Astrocyte (in vitro differentiated cells and primary cell): ENCODE measurements around the gene SRGAP1. TPM values are rescaled to one million over a fixed set of nuclear protein-coding genes. Genes with fewer than 3 reads are reported as not detected.

ENCODE experiments used
- DNase-seq: peaks from one replicate; pipeline ENCODE4 v3.0.0-alpha.2; 2010; ENCODE audit warnings: low read depth
- FAIRE-seq: peaks from 2 replicates; lab custom pipeline; 2011; peaks lifted over from hg19 to GRCh38; lab: Jason Lieb, UNC
- H2AFZ ChIP-seq: 2 replicates; pipeline ENCODE4 v1.6.0; 2012; ENCODE audit warnings: low read depth, low read length, inconsistent platforms
- H3K27ac ChIP-seq: 2 replicates; pipeline ENCODE4 v1.5.1; 2011; ENCODE audit warnings: low read depth, low read length, inconsistent platforms
- H3K27me3 ChIP-seq: 2 replicates; pipeline ENCODE4 v1.6.0; 2011; ENCODE audit warnings: low read length, inconsistent platforms; ENCODE audit not compliant: insufficient read depth
- H3K36me3 ChIP-seq: 2 replicates; pipeline ENCODE4 v1.5.1; 2011; ENCODE audit warnings: low read length, inconsistent platforms; ENCODE audit not compliant: insufficient read depth
- H3K4me1 ChIP-seq: 2 replicates; pipeline ENCODE4 v1.5.1; 2011; ENCODE audit warnings: low read length, inconsistent platforms; ENCODE audit not compliant: insufficient read depth
- H3K4me2 ChIP-seq: 2 replicates; pipeline ENCODE4 v1.6.0; 2012; ENCODE audit warnings: low read length, inconsistent platforms
- H3K4me3 ChIP-seq: 2 replicates; pipeline ENCODE4 v1.5.1; 2011; ENCODE audit warnings: low read depth, mild to moderate bottlenecking, low read length, inconsistent platforms; ENCODE audit not compliant: insufficient read depth
- H3K79me2 ChIP-seq: 2 replicates; pipeline ENCODE4 v1.6.0; 2012; ENCODE audit warnings: mild to moderate bottlenecking, low read length, inconsistent platforms; ENCODE audit not compliant: insufficient read depth
- H3K9ac ChIP-seq: 2 replicates; pipeline ENCODE4 v1.6.0; 2012; ENCODE audit warnings: mild to moderate bottlenecking, low read length, inconsistent platforms
- H3K9me3 ChIP-seq: 2 replicates; pipeline ENCODE4 v1.5.1; 2012; ENCODE audit warnings: low read depth, mild to moderate bottlenecking, low read length, inconsistent platforms; ENCODE audit not compliant: insufficient read depth
- H4K20me1 ChIP-seq: 2 replicates; pipeline ENCODE4 v1.6.0; 2012; ENCODE audit warnings: low read length, inconsistent platforms; ENCODE audit not compliant: insufficient read depth
- H3K27ac Mint-ChIP-seq: one replicate; pipeline ENCODE4 v1.8.0; 2021; ENCODE audit warnings: mild to moderate bottlenecking, mixed read lengths; ENCODE audit not compliant: unreplicated experiment
- H3K27me3 Mint-ChIP-seq: one replicate; pipeline ENCODE4 v1.8.0; 2021; ENCODE audit warnings: low read depth, mixed read lengths; ENCODE audit not compliant: unreplicated experiment
- H3K36me3 Mint-ChIP-seq: one replicate; pipeline ENCODE4 v1.8.0; 2021; ENCODE audit warnings: low read depth, mixed read lengths; ENCODE audit not compliant: unreplicated experiment
- H3K4me1 Mint-ChIP-seq: one replicate; pipeline ENCODE4 v1.8.0; 2021; ENCODE audit warnings: low read depth, mixed read lengths; ENCODE audit not compliant: unreplicated experiment
- H3K4me3 Mint-ChIP-seq: one replicate; pipeline ENCODE4 v1.8.0; 2021; ENCODE audit warnings: mild to moderate bottlenecking, moderate library complexity, mixed read lengths; ENCODE audit not compliant: unreplicated experiment
- H3K9me3 Mint-ChIP-seq: one replicate; pipeline ENCODE4 v1.8.0; 2021; ENCODE audit warnings: mild to moderate bottlenecking, mixed read lengths; ENCODE audit not compliant: unreplicated experiment
- CTCF ChIP-seq: IDR thresholded peaks from 2 replicates; pipeline ENCODE4 v1.5.1; 2011; ENCODE audit warnings: low read depth, mild to moderate bottlenecking, inconsistent platforms, low read length, moderate library complexity; ENCODE audit not compliant: insufficient read depth
- EZH2 ChIP-seq: IDR thresholded peaks from 2 replicates; pipeline ENCODE4 v1.6.1; 2012; ENCODE audit warnings: mild to moderate bottlenecking, low read length, inconsistent platforms; ENCODE audit not compliant: insufficient read depth
- total RNA-seq: library from RNA; stranded (reverse); gene quantifications from 2 replicates; pipeline ENCODE4 v1.2.1, GENCODE V29; 2021

Gene SRGAP1
- total RNA-seq, 1 donor from 2014 or later: 15.2 TPM

- H3K79me2 ChIP-seq: peaks cover 19% of the 10 kb centered on the region
- FAIRE-seq (no peak), DNase-seq (no peak)
- no peak overlapping the region for H2AFZ ChIP-seq
- no peaks in the 10 kb centered on the region for H4K20me1 ChIP-seq
- no peak overlapping the region for H3K9ac ChIP-seq
- no peak overlapping the region for H3K4me3 ChIP-seq
- TF ChIP-seq CTCF: no peak
- TF ChIP-seq EZH2: no peak
- H3K27ac ChIP-seq: no peak overlapping the region
- no peak overlapping the region for H3K4me2 ChIP-seq
- Mint-ChIP-seq H3K27me3 (no peaks in the 10 kb centered on the region), H3K4me1 (peaks cover 19% of the 10 kb centered on the region), H3K27ac (no peak overlapping the region), H3K36me3 (peaks cover 2% of the 10 kb centered on the region), H3K4me3 (no peak overlapping the region), H3K9me3 (no peaks in the 10 kb centered on the region)
- no peaks in the 10 kb centered on the region for H3K9me3 ChIP-seq
- H3K4me1 ChIP-seq: peaks cover 8% of the 10 kb centered on the region
- H3K27me3 ChIP-seq: no peaks in the 10 kb centered on the region
- H3K36me3 ChIP-seq: no peaks in the 10 kb centered on the region
Observed at GRCh38 chr12:63982604-63983295, 138.2 kb downstream of the SRGAP1 start.

GRCh38 chr12:63985456-63985855 lies 141.0 kb downstream of the SRGAP1 start:
- Histone ChIP-seq H3K4me1 (peaks cover 8% of the 10 kb centered on the region), H3K27ac (no peak overlapping the region), H3K4me2 (no peak overlapping the region), H3K36me3 (no peaks in the 10 kb centered on the region), H4K20me1 (no peaks in the 10 kb centered on the region), H3K27me3 (no peaks in the 10 kb centered on the region), H3K4me3 (no peak overlapping the region), H3K79me2 (peaks cover 7% of the 10 kb centered on the region), H2AFZ (no peak overlapping the region), H3K9me3 (no peaks in the 10 kb centered on the region), H3K9ac (no peak overlapping the region)
- Mint-ChIP-seq H3K4me3 (no peak overlapping the region), H3K4me1 (peaks cover 17% of the 10 kb centered on the region), H3K27ac (no peak overlapping the region), H3K27me3 (no peaks in the 10 kb centered on the region), H3K36me3 (peaks cover 2% of the 10 kb centered on the region), H3K9me3 (no peaks in the 10 kb centered on the region)
- FAIRE-seq (no peak), DNase-seq (no peak)
- TF ChIP-seq CTCF (no peak), EZH2 (no peak)

- H3K27ac ChIP-seq: no peak overlapping the region
- H3K4me2 ChIP-seq: no peak overlapping the region
- no peak overlapping the region for H2AFZ ChIP-seq
- H3K27me3 Mint-ChIP-seq: no peaks in the 10 kb centered on the region
- H3K4me3 Mint-ChIP-seq: no peak overlapping the region
- peaks cover 7% of the 10 kb centered on the region for H3K79me2 ChIP-seq
- H3K27me3 ChIP-seq: no peaks in the 10 kb centered on the region
- H3K27ac Mint-ChIP-seq: no peak overlapping the region
- DNase-seq (no peak), FAIRE-seq (no peak)
- TF ChIP-seq EZH2 (no peak), CTCF (no peak)
- no peaks in the 10 kb centered on the region for H3K9me3 ChIP-seq
- no peak overlapping the region for H3K4me3 ChIP-seq
- peaks cover 18% of the 10 kb centered on the region for H3K4me1 Mint-ChIP-seq
- no peak overlapping the region for H3K9ac ChIP-seq
- peaks cover 2% of the 10 kb centered on the region for H3K36me3 Mint-ChIP-seq
- H3K36me3 ChIP-seq: no peaks in the 10 kb centered on the region
- H4K20me1 ChIP-seq: no peaks in the 10 kb centered on the region
- peaks cover 8% of the 10 kb centered on the region for H3K4me1 ChIP-seq
- no peaks in the 10 kb centered on the region for H3K9me3 Mint-ChIP-seq
Observed at GRCh38 chr12:63985945-63986344, 141.4 kb downstream of the SRGAP1 start.
